HepG2 (cell line): ENCODE data around the gene LEMD2. TPM values are rescaled to one million over a fixed set of nuclear protein-coding genes. Genes with fewer than 3 reads are reported as not detected.

Experiments
- ATAC-seq: fragments of 200-7000 bp; cut with Tn5 transposase; 3 replicates; pipeline ENCODE4 v1.9.1; 2020; ENCODE audit warnings: mild to moderate bottlenecking, moderate library complexity
- BruUV-seq: library from RNA; stranded (reverse); fragments of 400-500 nt; replicated peaks from 2 replicates; lab custom pipeline; 2021; lab: Mats Ljungman, UMichigan
- CTCF ChIA-PET: fragments of 300-600 bp; formaldehyde crosslinking; extraction: SDS; loops from one replicate; lab custom pipeline; 2021; ENCODE audit warnings: low total read pairs, inconsistent platforms, low intra/inter-chr PET ratio; lab: Yijun Ruan, JAX
- POLR2A ChIA-PET: fragments of 350-600 bp; sonication (Branson Sonifier 250); formaldehyde crosslinking; loops from one replicate; lab custom pipeline; 2020; ENCODE audit warnings: antibody characterized with exemption, inconsistent platforms; lab: Yijun Ruan, JAX
- DNase-seq: peaks from one replicate; pipeline ENCODE4 v3.0.0-alpha.2; 2015; ENCODE audit warnings: low spot score
- FAIRE-seq: peaks from 3 replicates; lab custom pipeline; 2011; peaks lifted over from hg19 to GRCh38; lab: Jason Lieb, UNC
- H2AFZ ChIP-seq: one replicate; pipeline ENCODE4 v1.6.1; 2011; ENCODE audit warnings: low read length, inconsistent platforms
- H3K27ac ChIP-seq: fragments of 300-600 bp; 3 replicates; pipeline ENCODE4 v1.8.0; 2011; ENCODE audit warnings: mixed run types, mild to moderate bottlenecking, mixed read lengths, low read length, inconsistent platforms; ENCODE audit not compliant: insufficient read depth; ENCODE audit errors: extremely low read length
- H3K27me3 ChIP-seq, 2 experiments: fragments of 200-600 bp in 1 of 2; 2 replicates in 1 of 2; 3 replicates in 1 of 2; pipeline versions ENCODE4 v1.6.0 to v1.8.0; 2011; ENCODE audit warnings: low read length in 2 of 2, mild to moderate bottlenecking in 2 of 2, moderate library complexity in 2 of 2, inconsistent platforms in 1 of 2; ENCODE audit not compliant: insufficient read depth in 2 of 2, control insufficient read depth in 1 of 2
- H3K36me3 ChIP-seq, 2 experiments: fragments of 200-600 bp in 1 of 2; replicated peaks in 1 of 2; 2 replicates in 1 of 2; 3 replicates in 1 of 2; pipeline versions ENCODE4 v1.5.1 to v1.8.0; 2011; ENCODE audit warnings: low read length in 2 of 2, inconsistent platforms in 1 of 2; ENCODE audit not compliant: insufficient read depth in 2 of 2, control insufficient read depth in 1 of 2
- H3K4me1 ChIP-seq: 2 replicates; pipeline ENCODE4 v1.5.1; 2012; ENCODE audit warnings: low read length, inconsistent platforms; ENCODE audit not compliant: insufficient read depth
- H3K4me2 ChIP-seq: 2 replicates; pipeline ENCODE4 v1.6.0; 2011; ENCODE audit warnings: low read depth, low read length, inconsistent platforms
- H3K4me3 ChIP-seq, 3 experiments: fragments of 200-600 bp in 1 of 3; sonication (generic), shearing (Covaris generic) in 1 of 3; replicated peaks in 1 of 3; 2 replicates each; pipeline ENCODE4 v1.5.1; 2011 to 2016; ENCODE audit warnings: low read length in 3 of 3, inconsistent platforms in 2 of 3, low read depth in 2 of 3, mild to moderate bottlenecking in 2 of 3, control low read depth in 1 of 3, mixed read lengths in 1 of 3; ENCODE audit not compliant: insufficient read depth in 1 of 3
- H3K79me2 ChIP-seq: one replicate; pipeline ENCODE4 v1.6.1; 2011; ENCODE audit warnings: low read length, inconsistent platforms; ENCODE audit not compliant: insufficient read depth
- H3K9ac ChIP-seq: 2 replicates; pipeline ENCODE4 v1.6.0; 2011; ENCODE audit warnings: mild to moderate bottlenecking, low read depth, low read length, inconsistent platforms; ENCODE audit not compliant: insufficient read depth
- H3K9me3 ChIP-seq: 2 replicates; pipeline ENCODE4 v1.5.1; 2012; ENCODE audit warnings: mild to moderate bottlenecking, low read length
- H4K20me1 ChIP-seq: 2 replicates; pipeline ENCODE4 v1.6.0; 2011; ENCODE audit warnings: inconsistent platforms, mild to moderate bottlenecking, low read length, moderate library complexity; ENCODE audit not compliant: insufficient read depth
- CSRNP1 ChIP-seq: sonication (generic); formaldehyde crosslinking; IDR thresholded peaks from 2 replicates; pipeline ENCODE4 v1.8.1; 2023; ENCODE audit warnings: mild to moderate bottlenecking, missing genetic modification reagents
- FIP1L1 ChIP-seq: fragments of 200-400 bp; formaldehyde crosslinking; IDR thresholded peaks from 2 replicates; pipeline ENCODE4 v1.6.1; 2018; ENCODE audit warnings: low read depth, mild to moderate bottlenecking, low read length, moderate library complexity, borderline replicate concordance; ENCODE audit not compliant: insufficient read depth
- FOXA1 ChIP-seq, 2 experiments: fragments of 450-650 bp in 1 of 2; sonication (generic) in 1 of 2; formaldehyde crosslinking in 1 of 2; IDR thresholded peaks; 2 replicates each; pipeline versions ENCODE4 v1.4.0 to v1.6.1; 2016 to 2020; ENCODE audit warnings: missing genetic modification reagents in 1 of 2
- FOXA3 ChIP-seq: IDR thresholded peaks from 2 replicates; pipeline ENCODE4 v1.6.1; 2016; ENCODE audit warnings: missing genetic modification reagents, missing compliant biosample characterization
- HMG20B ChIP-seq: conservative IDR thresholded peaks from 2 replicates; pipeline ENCODE4 v1.6.1; 2016; ENCODE audit warnings: missing genetic modification reagents, missing compliant biosample characterization
- MAFF ChIP-seq: IDR thresholded peaks from 2 replicates; pipeline ENCODE4 v1.6.1; 2011; ENCODE audit warnings: low read depth, low read length, improper control_type of control experiment
- MAFK ChIP-seq, 2 experiments: IDR thresholded peaks in 1 of 2; conservative IDR thresholded peaks in 1 of 2; 2 replicates each; pipeline ENCODE4 v1.6.1; 2011; ENCODE audit warnings: improper control_type of control experiment in 2 of 2, low read length in 2 of 2
- MYC ChIP-seq: sonication (generic); formaldehyde crosslinking; IDR thresholded peaks from 2 replicates; pipeline ENCODE4 v1.9.0; 2021; ENCODE audit warnings: missing genetic modification reagents, borderline replicate concordance
- TRIM24 ChIP-seq: sonication (generic); formaldehyde crosslinking; IDR thresholded peaks from 2 replicates; pipeline ENCODE4 v1.8.0; 2022; ENCODE audit warnings: mild to moderate bottlenecking, missing genetic modification reagents
- ZNF260 ChIP-seq: sonication (generic); formaldehyde crosslinking; IDR thresholded peaks from 2 replicates; pipeline ENCODE4 v1.4.0; 2020; ENCODE audit warnings: missing genetic modification reagents, low read depth, mild to moderate bottlenecking, borderline replicate concordance
- WGBS: methylation state at CpG from one replicate; pipeline ENCODE4 v1.1.6; 2017; ENCODE audit warnings: low lambda C conversion rate; 5-methylcytosine and 5-hydroxymethylcytosine counted together
- in situ Hi-C: cut with HindIII; loops from 2 replicates; pipeline ENCODE4 v1.10.0; 2017; ENCODE audit warnings: low pct_unique_long_range_greater_than_20kb; ENCODE audit not compliant: extremely low pct_ligation_motif_present
- intact Hi-C: fragments of 100-400 bp; cut with micrococcal nuclease; formaldehyde crosslinking; loops from one replicate; pipeline ENCODE4 v1.10.0; 2022; ENCODE audit not compliant: unreplicated experiment
- polyA plus RNA-seq, 8 experiments: library from polyadenylated mRNA; depleted of rRNA in 3 of 8; stranded (reverse) in 7 of 8; unstranded in 1 of 8; fragments of >200 nt; fragmentation: Illumina TruSeq in 4 of 8; extraction: Trizol in 4 of 8; gene quantifications; 2 replicates each; pipeline versions ENCODE4 v1.2.1 to v1.2.3, GENCODE V29; 2011 to 2016; ENCODE audit warnings: low read depth in 4 of 8, missing spikeins in 1 of 8, mixed read lengths in 1 of 8; ENCODE audit not compliant: insufficient read depth in 1 of 8
- total RNA-seq, 5 experiments: library from RNA; depleted of rRNA; stranded (reverse); fragments of >200 nt; fragmentation: Illumina TruSeq; extraction: Trizol; gene quantifications; 2 replicates each; pipeline ENCODE4 v1.2.3, GENCODE V29; 2016; ENCODE audit warnings: low read depth in 1 of 5

LEMD2 gene
- total and polyA plus RNA-seq, 2 of the 13 experiments (the other 11 are each of a cell fraction or from before 2014, with no cell fraction given): 45.2 to 62.9 TPM

- ATAC-seq (no peak), DNase-seq (no peak), FAIRE-seq (no peak)
- ChIA-PET POLR2A (interaction anchor here (1.8 to 3.9 kb wide), 3 partner anchors 8 to 47 kb away, joined by 5 to 48 read pairs (median 39); partner anchors contain the start of genes IP6K3 and UQCC2), CTCF (no interaction called here)
- Histone ChIP-seq H3K27ac (no peak overlapping the region), H4K20me1 (no peaks in the 10 kb centered on the region), H3K27me3 (peaks cover 0 to 6% of the 10 kb centered on the region in 2 experiments; a peak in 3 of 5 replicates), H3K4me3 (no peak overlapping the region), H3K36me3 (no peaks in the 10 kb centered on the region), H3K9ac (no peak overlapping the region), H3K4me2 (no peak overlapping the region), H2AFZ (no peak overlapping the region), H3K4me1 (peaks cover 36% of the 10 kb centered on the region), H3K79me2 (no peaks in the 10 kb centered on the region), H3K9me3 (no peaks in the 10 kb centered on the region)
- intact Hi-C loops: no loop called here
- in situ Hi-C loops: no loop called here
- WGBS: 2% methylated on average over 7 of the region's 7 CpGs
- peak; percentile 14; the same call in 1 of the 2 replicates for TF ChIP-seq MAFF
- TF ChIP-seq HMG20B: no peak
- TF ChIP-seq MAFK (conservative IDR thresholded peaks at IDR 0.05 in 1 of 2, IDR thresholded peaks at IDR 0.05 in 1 of 2; ENCODE audit: low read length in 2 of 2): peak in 1 of 2 experiments; percentile 28; a peak in 3 of 4 replicates
- peak; percentile 76 for TF ChIP-seq FOXA3 (CRISPR knock-in tag)
- no peak for TF ChIP-seq FOXA1 (IDR thresholded peaks at IDR 0.05)
- TF ChIP-seq FOXA1 (CRISPR knock-in tag; IDR thresholded peaks at IDR 0.05): peak; percentile 38; the same call in 1 of the 2 replicates
- no TSS peak for BruUV-seq
Observed at GRCh38 chr6:33758815-33759216, 30.1 kb downstream of the LEMD2 start.

GRCh38 chr6:33757906-33758305 lies 31.0 kb downstream of the LEMD2 start:
- POLR2A ChIA-PET: interaction anchor here (1.8 kb wide), 1 partner anchor 46 kb away, joined by 5 read pairs; the partner anchor contains the start of gene UQCC2
- in situ Hi-C loops: no loop called here

More at GRCh38 chr6:33757906-33758305, 31.0 kb downstream of the LEMD2 start:
- no peak for FAIRE-seq
- 74% methylated on average over 10 of the region's 10 CpGs for WGBS
- H3K4me1 ChIP-seq: peaks cover 36% of the 10 kb centered on the region
- H3K27ac ChIP-seq: no peak overlapping the region
- H4K20me1 ChIP-seq: no peaks in the 10 kb centered on the region
- intact Hi-C loops: no loop called here
- ATAC-seq: no peak
- H3K36me3 ChIP-seq: no peaks in the 10 kb centered on the region
- H3K4me2 ChIP-seq: no peak overlapping the region
- no peaks in the 10 kb centered on the region for H3K9me3 ChIP-seq
- TF ChIP-seq CSRNP1 (CRISPR knock-in tag): no peak
- no peak for TF ChIP-seq FIP1L1
- no peak for TF ChIP-seq TRIM24 (CRISPR knock-in tag)
- no peak for TF ChIP-seq MYC
- TF ChIP-seq ZNF260 (CRISPR knock-in tag): no peak
- no peak overlapping the region for H2AFZ ChIP-seq
- CTCF ChIA-PET: no interaction called here
- no peaks in the 10 kb centered on the region; a peak in 2 of 5 replicates for H3K27me3 ChIP-seq
- H3K9ac ChIP-seq: no peak overlapping the region
- BruUV-seq: no TSS peak
- DNase-seq: no peak
- H3K4me3 ChIP-seq: no peak overlapping the region
- H3K79me2 ChIP-seq: no peaks in the 10 kb centered on the region
